Measurements from ENCODE around the gene ZNF436. TPM values are rescaled to one million over a fixed set of nuclear protein-coding genes. Genes with fewer than 3 reads are reported as not detected.

ZNF436 gene
- total RNA-seq, 1 donor, result 24.6 TPM

DNA sequence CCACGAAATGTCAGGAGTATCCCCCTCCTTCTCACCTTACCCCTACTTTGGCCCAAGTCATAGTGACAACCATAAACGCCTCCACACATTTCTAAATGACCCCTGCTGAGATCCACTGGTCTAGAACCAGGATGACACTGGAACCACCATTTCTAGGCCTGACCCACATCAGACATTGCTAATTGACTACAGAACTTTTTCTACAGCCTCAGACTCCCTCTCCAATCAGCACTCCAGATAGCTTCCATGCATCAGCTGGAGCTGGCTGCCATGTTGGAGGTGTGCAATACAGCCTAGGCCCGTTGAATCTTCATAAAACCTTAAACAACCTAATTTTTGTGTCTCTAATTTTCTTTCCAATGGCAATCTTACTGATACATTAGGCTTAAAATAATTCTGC, 36.3 kb upstream of the ZNF436 start:
- TF ChIP-seq, protein P1, sequence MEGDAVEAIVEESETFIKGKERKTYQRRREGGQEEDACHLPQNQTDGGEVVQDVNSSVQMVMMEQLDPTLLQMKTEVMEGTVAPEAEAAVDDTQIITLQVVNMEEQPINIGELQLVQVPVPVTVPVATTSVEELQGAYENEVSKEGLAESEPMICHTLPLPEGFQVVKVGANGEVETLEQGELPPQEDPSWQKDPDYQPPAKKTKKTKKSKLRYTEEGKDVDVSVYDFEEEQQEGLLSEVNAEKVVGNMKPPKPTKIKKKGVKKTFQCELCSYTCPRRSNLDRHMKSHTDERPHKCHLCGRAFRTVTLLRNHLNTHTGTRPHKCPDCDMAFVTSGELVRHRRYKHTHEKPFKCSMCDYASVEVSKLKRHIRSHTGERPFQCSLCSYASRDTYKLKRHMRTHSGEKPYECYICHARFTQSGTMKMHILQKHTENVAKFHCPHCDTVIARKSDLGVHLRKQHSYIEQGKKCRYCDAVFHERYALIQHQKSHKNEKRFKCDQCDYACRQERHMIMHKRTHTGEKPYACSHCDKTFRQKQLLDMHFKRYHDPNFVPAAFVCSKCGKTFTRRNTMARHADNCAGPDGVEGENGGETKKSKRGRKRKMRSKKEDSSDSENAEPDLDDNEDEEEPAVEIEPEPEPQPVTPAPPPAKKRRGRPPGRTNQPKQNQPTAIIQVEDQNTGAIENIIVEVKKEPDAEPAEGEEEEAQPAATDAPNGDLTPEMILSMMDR (IDR thresholded peaks at IDR 0.05; ENCODE audit: insufficient read depth, low read depth, low read length), result no peak
- no peak overlapping the region for H3K4me3 ChIP-seq (ENCODE audit: low read depth, low read length)
- DNase-seq (ENCODE audit: low read depth), result no peak

DNA sequence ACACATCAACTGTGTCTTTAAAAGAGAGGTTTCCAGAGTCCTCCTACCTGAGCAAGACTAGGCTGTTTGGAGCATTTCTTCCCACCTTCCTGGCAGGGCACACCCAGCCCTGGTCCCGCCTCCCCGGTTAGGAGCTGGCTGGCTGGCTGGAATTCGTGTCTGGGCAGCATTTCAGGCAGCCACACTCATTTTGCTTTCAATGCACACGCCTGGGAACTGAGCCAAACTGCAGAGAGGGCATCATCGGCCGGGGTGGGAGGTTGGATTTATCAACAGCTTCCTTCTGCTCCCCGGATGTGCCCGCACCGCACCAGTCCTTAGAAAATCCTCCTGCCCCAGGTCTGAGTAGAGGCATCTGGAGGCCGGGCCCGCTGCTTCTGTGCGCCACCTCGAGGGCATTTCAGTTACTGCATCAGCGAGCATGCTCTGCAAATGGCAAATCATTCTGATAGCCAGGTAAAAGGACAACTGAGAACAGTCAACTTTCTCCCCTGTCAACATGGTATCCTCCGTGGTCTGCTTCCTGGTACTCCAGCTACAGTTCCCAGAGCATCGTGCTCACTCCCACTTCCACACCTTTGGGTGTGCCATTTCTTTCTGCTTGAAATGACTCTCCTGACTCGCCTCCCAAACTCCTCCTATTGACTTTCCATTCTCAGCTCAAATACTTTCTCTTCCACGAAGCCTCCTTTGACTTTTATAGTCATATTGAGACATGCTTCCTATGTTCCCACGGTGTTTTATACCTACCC, 34.3 kb upstream of the ZNF436 start:
- no peak overlapping the region for H3K4me3 ChIP-seq (ENCODE audit: low read depth, low read length)
- TF ChIP-seq, protein P1 (IDR thresholded peaks at IDR 0.05; ENCODE audit: insufficient read depth, low read depth, low read length), result peak; percentile 95
- peak; percentile 96 for DNase-seq (ENCODE audit: low read depth)

DNA sequence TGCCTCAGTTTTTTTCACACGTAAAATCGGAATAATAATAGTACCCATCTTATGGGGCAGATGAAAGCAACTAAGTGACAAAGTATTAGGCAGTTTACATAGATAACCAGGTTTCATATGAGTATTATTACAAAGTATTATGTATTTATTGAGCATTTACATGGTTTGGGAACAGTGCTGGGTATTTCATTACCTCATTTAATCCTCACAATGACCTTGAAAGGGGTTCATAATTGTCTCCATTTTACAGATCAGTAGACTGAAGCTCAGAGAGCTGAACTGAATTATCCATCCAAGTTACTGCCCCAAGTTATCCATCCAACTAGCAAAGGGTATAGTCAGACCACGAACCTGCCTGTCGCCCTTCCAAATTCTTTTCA, 33.7 kb upstream of the ZNF436 start:
- DNase-seq (ENCODE audit: low read depth), result no peak
- TF ChIP-seq, protein P1 (IDR thresholded peaks at IDR 0.05; ENCODE audit: insufficient read depth, low read depth, low read length), result no peak

GRCh38 chr1:23403038-23403336, 33.4 kb upstream of the ZNF436 start:
- TF ChIP-seq, protein P1 (IDR thresholded peaks at IDR 0.05; ENCODE audit: insufficient read depth, low read depth, low read length), result no peak
- no peak overlapping the region for H3K4me3 ChIP-seq (ENCODE audit: low read depth, low read length)
- DNase-seq (ENCODE audit: low read depth), result peak; percentile 76

More for the DNA sequence above, 33.7 kb upstream of the ZNF436 start:
- no peak overlapping the region for H3K4me3 ChIP-seq (ENCODE audit: low read depth, low read length)

GRCh38 chr1:23402286-23403037, 32.8 kb upstream of the ZNF436 start:
- peak; percentile 54 for DNase-seq (ENCODE audit: low read depth)
- no peak overlapping the region for H3K4me3 ChIP-seq (ENCODE audit: low read depth, low read length)
- TF ChIP-seq, protein P1 (IDR thresholded peaks at IDR 0.05; ENCODE audit: insufficient read depth, low read depth, low read length), result no peak

- no peak overlapping the region for H3K4me3 ChIP-seq (ENCODE audit: low read depth, low read length)
- DNase-seq (ENCODE audit: low read depth), result no peak
These were observed 31.7 kb upstream of the ZNF436 start for GRCh38 chr1:23401313-23401712.

More at GRCh38 chr1:23401313-23401712, 31.7 kb upstream of the ZNF436 start:
- TF ChIP-seq, protein P1 (IDR thresholded peaks at IDR 0.05; ENCODE audit: insufficient read depth, low read depth, low read length), result no peak
